Fibroblast of skin of left biceps (primary cell): ENCODE results near the gene DMD.
"Not testable (repeated sequence)": the region's sequence is repeated elsewhere in the genome, so short reads cannot be mapped to it uniquely, and the experiment has no call there.

Source experiments
- DNase-seq, 2 experiments: peaks; one replicate each; pipeline ENCODE4 v3.0.0-alpha.2; 2013; ENCODE audit warnings: low read depth in 2 of 2

DMD gene

DNA sequence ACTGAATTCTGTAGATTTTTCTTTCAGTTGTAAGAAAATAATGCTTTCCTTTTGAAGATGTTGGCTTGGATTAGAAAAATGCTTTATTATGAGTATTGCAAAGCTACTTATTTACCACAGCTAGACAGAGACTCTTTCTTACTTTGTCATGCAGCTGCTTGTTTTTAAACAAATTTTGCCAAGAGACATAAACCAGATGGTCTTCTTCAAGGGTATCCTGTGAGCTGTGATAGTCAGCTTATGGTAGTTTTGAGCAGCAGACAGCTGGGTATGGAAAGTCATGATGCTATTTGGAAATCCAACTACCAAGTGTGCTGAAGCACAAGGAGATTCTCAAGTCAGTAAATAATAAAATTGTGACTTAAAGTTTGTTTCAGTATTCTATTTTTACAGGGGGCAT lies 941.5 kb downstream of the DMD start:
- DNase-seq = no peak

DNA sequence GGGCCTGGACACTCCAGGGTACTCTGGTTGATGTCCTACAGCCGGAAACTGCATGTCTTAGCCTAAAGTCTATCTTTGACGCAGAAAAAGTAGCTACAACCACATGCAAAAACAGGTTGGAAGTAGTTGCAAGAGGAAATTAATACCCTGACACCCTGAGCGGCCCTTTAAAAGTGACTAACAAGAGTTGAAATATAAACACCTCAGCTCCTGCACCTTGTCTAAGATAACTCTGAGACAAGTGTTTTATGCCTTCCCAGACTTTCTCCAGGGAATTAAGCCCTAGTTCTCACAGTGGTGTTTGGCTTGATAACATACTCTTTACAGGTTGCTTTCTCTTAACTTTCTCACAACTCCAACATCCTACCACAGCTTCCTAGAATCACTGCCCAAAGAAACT lies 943.1 kb downstream of the DMD start:
- no peak for DNase-seq

DNA sequence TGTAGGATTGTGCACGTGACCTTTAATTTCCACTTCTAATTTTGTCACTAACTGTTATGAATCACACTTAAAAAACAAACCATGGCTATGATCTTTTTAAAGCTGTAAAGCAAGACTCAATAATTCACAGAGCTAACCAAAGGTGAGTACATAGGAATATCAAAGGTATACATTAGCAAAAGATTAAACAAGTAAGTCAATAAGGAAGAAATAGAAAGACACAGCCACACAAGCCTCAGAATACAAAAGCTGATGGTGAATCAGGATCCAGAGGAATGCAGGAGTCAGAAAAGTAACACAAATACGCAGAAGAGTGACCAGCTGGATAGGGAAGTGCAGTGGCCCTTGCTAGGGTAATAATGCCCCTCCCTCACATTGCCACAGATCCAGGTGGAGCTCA lies 943.6 kb downstream of the DMD start:
- DNase-seq = no peak

DNA sequence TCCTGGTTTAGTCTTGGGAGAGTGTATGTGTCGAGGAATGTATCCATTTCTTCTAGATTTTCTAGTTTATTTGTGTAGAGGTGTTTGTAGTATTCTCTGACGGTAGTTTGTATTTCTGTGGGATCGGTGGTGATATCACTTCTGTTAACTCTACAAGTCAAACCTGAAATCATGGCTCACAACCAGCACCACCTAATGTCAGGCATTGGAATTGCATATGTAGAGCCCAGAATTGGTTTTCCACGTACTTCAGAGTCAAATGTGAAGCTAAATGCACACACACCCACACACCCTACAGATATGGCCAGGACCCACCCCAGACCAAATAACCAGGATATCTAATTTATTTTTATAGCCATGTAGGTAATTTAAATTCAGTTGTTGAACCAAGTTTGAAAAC lies 964.7 kb downstream of the DMD start:
- DNase-seq = not testable (repeated sequence)

DNA sequence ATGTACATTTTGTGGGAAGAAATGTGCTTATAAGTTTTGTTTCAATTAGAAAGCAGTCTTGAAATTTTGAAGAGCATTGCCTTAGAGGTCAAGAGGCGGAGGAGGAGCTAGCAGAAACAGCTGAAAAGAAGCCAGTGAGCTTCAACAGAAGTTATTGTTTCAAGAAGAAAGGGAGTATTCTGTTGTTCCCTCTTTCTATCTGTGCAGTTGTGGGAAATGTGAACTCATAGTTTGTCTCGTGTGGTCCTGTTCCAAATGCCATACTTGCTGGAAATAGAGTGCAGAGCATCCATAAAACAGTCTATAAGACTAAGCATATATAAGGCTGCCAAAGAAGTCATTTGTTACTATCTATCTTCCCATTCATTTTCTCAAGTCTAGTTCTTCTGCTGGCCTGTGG lies 1015.7 kb downstream of the DMD start:
- no peak for DNase-seq

DNA sequence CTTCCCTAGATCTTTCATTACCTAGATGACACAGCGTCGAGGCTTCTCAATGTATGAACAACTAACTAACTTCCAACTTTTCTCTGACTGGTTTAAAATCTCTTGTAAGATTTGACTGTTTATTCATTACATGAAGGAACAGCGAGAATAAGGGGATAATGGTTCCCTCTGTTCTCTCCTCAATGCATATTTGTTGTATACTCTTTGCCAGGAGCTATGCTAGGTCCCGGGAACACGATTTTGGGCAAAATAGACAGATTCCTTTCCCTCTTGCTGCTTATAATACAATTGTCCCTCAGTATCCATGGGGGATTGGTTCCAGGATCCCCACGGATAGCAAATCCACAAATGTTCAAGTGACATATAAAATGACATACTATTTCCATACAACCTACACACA lies 1020.0 kb downstream of the DMD start:
- no peak for DNase-seq

DNA sequence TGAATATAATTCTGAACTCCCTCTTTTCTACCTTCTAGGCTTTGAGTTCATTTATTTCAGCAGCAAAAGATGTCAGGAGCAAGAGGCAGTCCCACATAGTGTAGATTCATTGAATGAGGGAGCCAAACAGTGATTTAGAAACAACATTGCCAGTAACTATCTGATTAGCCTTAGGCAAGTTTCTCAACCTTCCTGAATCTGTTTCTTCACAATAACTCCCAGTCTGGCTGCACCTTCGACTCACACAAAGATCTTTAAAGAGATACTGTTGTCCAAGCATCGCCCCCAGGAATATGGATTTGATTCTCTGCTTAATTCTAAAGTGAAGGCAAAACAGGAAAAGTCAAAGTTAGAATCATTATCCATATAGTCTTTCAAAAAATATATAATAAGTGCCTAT lies 1026.2 kb downstream of the DMD start:
- DNase-seq = no peak

DNA sequence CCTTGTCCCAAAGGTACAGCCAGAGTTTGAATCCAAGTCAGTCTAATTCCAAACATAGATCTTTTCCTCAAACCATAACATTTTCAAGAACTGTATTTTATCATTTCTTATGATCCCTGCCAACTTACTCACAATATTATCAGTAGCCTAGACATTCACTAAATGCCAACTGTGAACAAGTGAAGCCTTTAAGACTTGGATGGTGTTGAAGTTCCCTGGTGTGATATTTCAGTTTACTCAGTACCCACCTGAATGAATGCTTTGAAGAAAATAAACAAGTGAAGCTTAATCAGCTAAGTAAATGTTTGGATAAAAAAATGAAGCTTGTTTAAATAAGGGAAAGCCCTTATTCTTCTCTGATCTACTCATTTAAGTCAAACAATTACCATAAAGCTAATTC lies 1028.3 kb downstream of the DMD start:
- DNase-seq = no peak

DNA sequence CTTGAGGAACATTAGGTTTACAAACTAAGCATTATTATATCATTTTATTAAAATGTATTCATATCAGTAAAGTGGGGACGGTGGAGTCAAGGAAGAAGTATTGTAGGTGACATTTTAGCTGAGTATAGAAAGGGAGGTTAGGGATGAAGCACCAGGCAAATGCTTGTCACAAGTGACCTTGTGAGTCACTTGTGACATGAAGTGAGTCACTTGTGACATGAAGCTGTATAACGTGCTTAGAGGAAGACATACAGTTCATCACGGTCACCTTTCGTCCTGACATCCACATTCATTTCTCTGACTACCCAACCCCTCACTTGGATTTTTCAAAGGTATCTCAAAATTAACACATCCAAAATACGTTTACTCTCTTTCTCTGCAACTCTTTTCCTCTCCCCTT lies 1034.8 kb downstream of the DMD start:
- DNase-seq = no peak

DNA sequence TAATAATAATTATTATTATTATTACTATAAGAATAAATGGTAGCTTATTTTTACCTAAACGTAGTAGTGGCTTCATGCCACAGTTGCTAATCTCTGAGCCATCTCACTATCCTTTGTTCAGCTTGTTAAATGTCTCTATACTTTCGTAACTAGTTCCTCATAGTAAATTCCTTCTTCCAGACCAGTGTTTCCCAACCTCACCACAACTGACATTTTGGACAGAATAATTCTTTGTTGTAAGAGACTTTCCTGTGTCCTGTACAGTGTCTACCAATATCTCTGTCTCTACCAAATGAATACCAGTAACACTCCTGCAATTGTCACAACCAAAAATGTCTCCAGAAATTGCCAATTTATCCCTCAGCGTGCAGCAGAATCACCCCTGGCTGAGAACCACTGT lies 1040.9 kb downstream of the DMD start:
- DNase-seq = no peak

DNA sequence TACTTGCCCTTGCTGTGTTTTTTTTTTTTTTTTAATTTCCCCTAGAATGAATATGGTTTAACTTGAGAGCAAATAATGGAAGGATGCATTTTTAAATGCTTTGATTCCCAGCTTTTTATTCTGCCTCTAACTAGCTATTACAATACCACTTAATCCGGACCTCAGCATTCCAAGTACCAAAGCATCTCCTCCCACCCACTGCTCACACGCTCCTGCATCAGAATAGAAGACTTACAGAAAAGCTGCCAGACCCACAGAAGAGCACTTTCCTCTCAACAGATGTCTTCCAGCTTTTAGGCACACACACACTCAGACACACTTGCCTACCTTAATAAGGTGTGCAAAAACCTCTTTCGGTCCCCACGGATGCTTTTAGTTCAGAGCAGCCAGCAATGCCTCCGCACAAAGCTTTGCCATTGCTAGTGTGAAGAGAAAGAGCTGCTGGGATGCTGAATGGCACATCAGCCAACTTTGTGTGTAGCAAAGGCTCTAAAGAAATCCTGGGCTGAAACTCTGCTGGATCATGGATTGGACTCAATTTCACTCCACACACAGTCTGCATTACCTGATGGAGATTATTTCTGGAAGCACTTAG lies 1056.2 kb downstream of the DMD start:
- DNase-seq = no peak

DNA sequence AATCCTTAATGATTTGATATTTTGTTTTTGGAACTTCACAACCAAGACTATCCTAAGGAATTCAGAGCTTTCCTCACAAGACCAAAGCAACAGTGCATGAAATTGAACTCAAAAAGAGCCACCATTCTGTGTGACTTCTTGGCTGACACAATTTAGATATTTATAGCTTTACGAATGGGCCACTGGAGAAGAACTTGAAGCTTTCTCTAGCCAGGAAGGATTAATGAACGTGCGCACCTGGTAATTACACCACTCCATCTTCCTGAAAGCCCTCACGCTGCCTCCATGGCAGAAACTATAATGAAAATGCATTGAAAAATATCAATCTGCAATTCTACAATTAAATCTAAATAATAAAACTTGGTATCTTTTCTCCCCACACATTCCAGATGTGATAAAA lies 1057.8 kb downstream of the DMD start:
- DNase-seq = no peak

DNA sequence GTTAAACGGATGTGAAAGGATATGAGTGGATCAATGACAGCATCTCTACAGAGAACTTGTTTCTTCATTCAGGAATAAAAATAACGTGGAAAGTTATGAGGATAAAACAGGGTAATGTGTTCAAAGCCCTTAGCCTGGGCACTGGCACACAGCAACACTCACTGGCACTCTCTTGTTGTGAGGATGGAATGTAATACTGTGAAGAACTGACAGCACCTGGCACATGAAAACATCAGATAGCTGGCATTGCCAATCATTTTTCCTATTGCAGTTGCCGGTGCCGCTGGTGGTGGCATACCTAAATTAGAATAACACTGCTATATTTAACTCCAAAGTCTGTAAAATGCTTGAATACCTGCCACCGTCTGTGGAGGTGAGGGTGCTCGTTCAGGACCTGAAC lies 1061.2 kb downstream of the DMD start:
- no peak for DNase-seq

DNA sequence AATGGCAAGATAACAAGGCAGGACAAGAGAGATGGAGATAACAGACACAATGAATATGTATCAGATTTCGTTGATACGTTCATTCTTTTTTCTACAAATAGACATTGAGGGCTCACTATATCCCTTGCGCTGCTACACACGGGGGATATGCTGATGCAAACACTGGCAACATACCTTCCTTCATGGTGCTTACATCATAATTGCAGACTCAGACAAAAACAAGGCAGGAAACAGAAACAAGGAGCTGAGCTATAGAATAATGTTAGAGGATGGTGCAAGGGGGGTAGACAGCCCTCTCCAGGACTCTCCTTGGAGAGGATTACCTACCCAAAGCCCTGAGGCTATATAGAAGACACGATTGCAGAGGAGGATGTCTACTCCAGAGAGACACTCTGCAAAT lies 1069.5 kb downstream of the DMD start:
- DNase-seq = no peak

DNA sequence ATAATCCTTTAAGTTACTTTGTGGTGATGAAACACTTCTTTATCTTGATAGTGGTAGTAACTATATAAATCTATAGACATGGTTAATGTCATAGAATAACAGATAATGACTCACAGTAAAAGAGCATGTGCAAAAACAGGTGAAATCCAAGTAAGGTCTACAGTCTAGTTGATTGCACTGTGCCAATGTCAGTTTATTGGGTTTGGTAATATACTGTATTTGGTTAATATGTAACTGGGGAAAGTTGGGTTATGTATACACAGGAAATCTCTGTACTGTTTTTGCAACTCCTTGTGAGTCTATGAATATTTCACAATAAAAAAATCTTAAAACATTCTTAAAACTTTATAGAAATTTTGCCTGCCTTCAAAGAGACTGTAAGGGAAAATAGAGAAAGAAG lies 1071.9 kb downstream of the DMD start:
- no peak for DNase-seq

DNA sequence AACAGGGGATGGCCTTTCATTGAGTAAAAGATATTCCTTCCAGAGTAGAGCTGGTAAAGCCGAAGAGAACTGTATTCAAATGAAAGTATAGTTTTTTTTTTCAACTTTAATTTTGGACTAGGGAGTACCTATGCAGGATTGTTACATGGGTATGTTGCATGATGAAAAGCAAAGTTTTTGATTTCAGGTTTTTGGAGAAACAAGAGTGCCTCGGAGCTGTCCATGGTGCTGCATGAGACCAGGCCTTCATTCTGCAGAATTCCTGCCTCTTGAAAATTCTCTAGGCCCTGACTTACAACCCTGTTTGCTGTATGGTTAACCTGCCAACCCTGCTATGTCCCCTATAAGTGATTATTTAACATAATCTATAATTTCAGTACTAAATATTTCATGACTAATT lies 1073.8 kb downstream of the DMD start:
- no peak for DNase-seq

DNA sequence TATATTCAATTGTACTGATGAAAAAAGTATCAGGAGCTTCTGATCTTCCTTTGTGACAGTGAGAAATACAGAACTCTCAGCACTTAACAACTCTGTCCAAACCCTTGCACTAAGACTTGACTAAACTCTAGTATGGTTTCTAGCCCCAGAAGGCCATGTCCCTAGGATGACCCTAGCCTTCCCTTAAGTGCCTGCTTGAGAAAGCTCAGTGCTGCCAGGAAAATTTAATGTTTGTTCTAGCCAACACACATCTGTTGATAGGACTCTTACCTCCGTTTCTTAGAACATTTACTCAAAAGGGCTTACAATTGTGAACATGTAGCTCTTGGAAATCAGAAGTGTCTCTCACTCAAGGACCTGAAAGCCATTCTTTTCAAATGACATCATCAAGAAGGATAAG lies 1084.4 kb downstream of the DMD start:
- no peak for DNase-seq

DNA sequence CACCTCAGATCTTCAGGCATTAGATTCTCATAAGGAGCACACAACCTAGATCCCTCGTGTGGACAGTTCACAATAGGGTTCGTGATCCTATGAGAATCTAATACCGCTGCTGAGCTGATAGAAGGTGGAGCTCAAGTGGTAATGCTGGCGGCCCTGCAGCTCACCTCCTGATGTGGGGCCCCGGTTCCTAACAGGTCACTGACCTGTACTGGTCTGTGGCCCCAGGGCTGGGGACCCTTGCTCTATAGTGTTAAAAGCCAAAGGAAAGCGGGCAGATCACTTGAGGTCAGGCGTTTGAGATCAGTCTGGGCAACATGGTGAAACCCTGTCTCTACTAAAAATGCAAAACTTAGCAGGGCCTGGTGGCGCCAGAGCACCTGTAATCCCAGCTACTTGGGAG lies 1092.5 kb downstream of the DMD start:
- DNase-seq = no peak

DNA sequence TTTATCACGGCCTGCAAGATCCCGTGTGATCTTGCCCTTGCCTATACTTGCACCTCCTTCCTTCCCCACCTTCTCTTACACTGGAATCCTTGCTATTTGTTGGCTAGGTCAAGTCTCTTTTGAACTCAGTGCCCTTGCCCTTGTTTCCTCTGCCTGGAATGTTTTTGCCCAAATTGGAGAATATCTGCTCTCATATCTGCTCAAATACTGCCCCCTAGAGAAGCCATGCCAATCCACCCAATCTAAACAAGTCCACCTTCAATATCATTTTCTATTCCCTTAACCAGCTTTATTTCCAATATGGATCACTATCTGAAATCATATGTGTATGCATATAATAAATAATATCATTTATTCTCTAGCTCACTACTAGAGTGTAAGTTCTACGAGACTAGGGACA lies 1095.3 kb downstream of the DMD start:
- DNase-seq = no peak

DNA sequence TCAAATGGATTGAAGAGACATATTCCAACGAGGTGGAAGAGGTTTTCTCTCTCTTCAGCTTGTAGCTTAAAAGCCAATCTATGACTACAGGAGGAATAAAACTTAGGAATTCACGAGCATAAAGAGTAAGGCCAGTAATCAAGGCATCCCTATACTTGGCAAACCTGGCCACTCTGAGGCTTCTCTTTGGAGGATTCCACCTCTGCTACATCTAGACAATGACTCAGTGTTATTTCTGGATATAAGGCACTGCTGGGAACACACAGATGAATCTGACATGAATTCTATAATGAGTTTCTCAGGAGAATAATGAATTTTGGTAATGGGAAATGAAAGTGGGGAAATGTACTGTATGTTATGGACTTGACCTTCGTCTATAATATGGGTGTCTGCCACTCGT lies 1123.7 kb downstream of the DMD start:
- no peak for DNase-seq

DNA sequence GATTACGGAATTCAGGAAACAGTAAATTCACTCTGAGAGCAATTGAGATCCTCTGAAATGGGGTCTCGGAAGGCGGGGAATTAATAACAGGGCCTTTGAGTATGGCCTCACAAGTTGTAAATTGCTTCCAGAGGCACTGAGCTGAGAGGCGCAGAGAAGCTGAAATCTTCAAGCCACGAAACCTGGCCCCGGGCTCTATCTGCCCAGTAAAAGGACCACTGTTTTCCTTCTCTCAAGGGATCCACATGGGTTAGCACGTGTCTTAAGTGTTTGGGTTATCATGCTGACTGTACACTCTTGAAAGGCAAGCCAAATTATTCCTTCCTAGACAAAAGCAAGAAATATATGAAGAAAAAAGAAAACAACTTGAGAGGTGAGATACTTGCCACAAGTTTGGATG lies 1126.6 kb downstream of the DMD start:
- DNase-seq = no peak

DNA sequence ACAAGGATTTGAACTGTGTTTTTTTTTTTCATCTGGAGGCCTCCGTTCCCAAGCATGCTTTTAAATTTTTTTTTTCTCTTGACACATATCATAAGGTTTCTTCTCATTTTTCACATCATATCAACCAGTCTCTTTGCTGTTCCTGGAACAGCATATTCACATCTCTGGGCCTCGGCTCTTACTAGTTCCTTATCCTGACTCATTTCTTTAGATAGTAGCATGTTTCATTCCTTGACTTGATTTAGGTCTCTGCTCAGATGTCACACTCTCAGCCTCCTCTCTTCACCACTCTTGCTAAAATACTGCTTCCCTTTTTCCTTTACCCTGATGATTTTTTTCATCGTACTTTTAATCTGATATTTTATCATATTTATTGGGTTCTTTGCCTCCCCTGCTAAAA lies 1163.1 kb downstream of the DMD start:
- no peak for DNase-seq

DNA sequence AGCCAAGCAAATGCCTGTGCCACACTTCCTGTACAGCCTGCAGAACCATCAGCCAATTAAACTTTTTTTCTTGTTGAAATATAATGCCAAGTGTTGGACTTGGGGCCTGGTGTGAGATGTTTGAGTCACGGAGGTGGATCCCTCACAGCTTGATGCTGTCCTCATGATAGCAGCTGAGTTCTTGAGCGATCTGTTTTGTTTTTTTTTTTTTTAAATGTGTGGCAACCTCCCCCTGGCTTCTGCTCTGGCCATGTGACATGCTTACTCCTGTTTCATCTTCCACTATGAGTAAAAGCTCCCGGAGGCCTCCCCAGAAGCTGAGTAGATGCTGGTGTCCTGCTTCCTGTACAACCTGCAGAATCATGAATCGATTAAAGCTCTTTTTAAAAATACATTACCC lies 1166.2 kb downstream of the DMD start:
- DNase-seq = no peak

DNA sequence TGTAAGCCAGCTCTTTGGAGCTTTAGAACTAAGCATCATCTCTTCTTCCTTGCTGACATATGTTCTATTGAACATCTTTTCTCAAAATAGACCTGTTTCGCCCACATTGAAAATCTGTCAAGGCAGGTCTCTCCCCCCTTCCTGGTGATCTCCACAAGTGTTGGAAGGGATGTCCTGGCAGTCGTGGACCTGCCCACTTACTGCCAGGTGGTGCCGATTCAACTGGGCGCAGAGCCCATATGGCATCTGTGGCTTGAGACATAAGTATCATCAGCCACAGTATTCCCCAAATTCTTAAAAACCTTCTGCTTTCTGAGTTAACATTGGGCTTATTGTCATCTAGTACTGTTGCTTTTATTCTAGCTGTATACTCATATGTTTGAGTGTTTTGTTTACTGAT lies 1170.2 kb downstream of the DMD start:
- no peak for DNase-seq

DNA sequence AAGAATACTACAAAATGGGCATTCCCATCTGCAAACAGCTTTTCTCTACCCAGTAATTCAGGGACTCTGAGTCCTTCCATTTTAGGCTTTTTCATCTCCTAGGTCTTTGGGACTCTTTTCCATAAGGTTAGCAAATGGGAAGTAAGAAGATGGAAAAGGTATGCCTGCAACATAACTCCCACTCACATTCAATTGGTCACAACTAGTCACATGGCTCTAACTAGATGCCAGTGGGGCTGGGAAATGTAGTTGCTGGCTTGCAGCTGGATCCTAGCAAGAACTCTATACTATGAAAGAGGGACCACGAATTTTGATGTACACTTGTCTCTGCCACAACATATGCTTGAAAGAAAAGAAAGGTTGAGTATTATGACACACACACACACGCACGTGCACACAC lies 1184.6 kb downstream of the DMD start:
- DNase-seq = no peak
